Myocyte (in vitro differentiated cells): ENCODE results near the gene MILR1. TPM values are rescaled to one million over a fixed set of nuclear protein-coding genes. Genes with fewer than 3 reads are reported as not detected.

Experiments
- DNase-seq: peaks from one replicate; pipeline ENCODE4 v3.0.0-alpha.2; 2012; ENCODE audit warnings: low read depth
- microRNA counts: library from miRNA; unstranded; fragments of <30 nt; microRNA quantifications from one replicate; lab custom pipeline; 2016
- microRNA-seq: library from miRNA; unstranded; fragments of <30 nt; microRNA quantifications from one replicate; pipeline ENCODE4, GENCODE V29; 2016
- total RNA-seq: library from RNA; depleted of rRNA; stranded (reverse); fragments of >200 nt; gene quantifications from 2 replicates; pipeline ENCODE4 v1.2.3, GENCODE V29; 2014

Gene MILR1
- total RNA-seq, 1 donor from 2014 or later: 14.5 TPM

GRCh38 chr17:64502021-64502420 is 53.1 kb downstream of the MILR1 start:
- no peak for DNase-seq

- no peak for DNase-seq
Observed at GRCh38 chr17:64502809-64503208, 53.9 kb downstream of the MILR1 start.

- peak; percentile 25 for DNase-seq
Observed at GRCh38 chr17:64503341-64503740, 54.4 kb downstream of the MILR1 start.

GRCh38 chr17:64503821-64504768 is 55.2 kb downstream of the MILR1 start:
- DNase-seq: peak; percentile 18

- DNase-seq: peak; percentile 65
Observed at GRCh38 chr17:64504769-64505339, 55.9 kb downstream of the MILR1 start.

- DNase-seq: peak; percentile 92
Observed at GRCh38 chr17:64505340-64506200, 56.7 kb downstream of the MILR1 start.

- peak; percentile 96 for DNase-seq
Observed at GRCh38 chr17:64506201-64506575, 57.3 kb downstream of the MILR1 start, which contains the start of gene DDX5. TSS of gene DDX5 (minus strand) at chr17:64506289. CDS start at chr17:64506119, 170 bp downstream.

GRCh38 chr17:64506576-64507412 is 57.9 kb downstream of the MILR1 start, which contains the start of gene CEP95:
TSS of gene CEP95 (plus strand) at chr17:64506977. CDS start at chr17:64507098, 121 bp downstream.
- peak; percentile 98 for DNase-seq

GRCh38 chr17:64507413-64507782 is 58.5 kb downstream of the MILR1 start:
- peak; percentile 86 for DNase-seq

GRCh38 chr17:64508683-64509082 is 59.8 kb downstream of the MILR1 start:
- no peak for DNase-seq

GRCh38 chr17:64509179-64509578 is 60.3 kb downstream of the MILR1 start:
- DNase-seq: no peak

- no peak for DNase-seq
Observed at GRCh38 chr17:64515419-64515818, 66.5 kb downstream of the MILR1 start.

- DNase-seq: no peak
Observed at GRCh38 chr17:64515829-64516228, 66.9 kb downstream of the MILR1 start.

MicroRNA genes within 50 kb of the gene (microRNA counts, 767-probe panel; counts per million panel counts)
- not detected for microRNA hsa-miR-1273e (lab: Ali Mortazavi, UCI)

Small RNA genes lying within 50 kb of the gene (microRNA-seq; reads per million reads assigned to microRNA genes)
- gene MIR1273E: not detected
- gene MIR3064: 2.6 reads per million, percentile 10 among the genes with 10 or more reads in this experiment
- gene MIR5047: not detected

Other genes with a start within 250 kb of the MILR1 start
- 77.4 and 90.2 TPM in 2 replicates for gene TEX2, start 185.9 kb upstream of the MILR1 start, total RNA-seq
- 0.29 and 3.0 TPM in 2 replicates for gene PECAM1, start 58.3 kb upstream of the MILR1 start, total RNA-seq
- 10.5 and 14.5 TPM in 2 replicates for gene POLG2, start 47.9 kb downstream of the MILR1 start, total RNA-seq
- gene DDX5, start 57.2 kb downstream of the MILR1 start, total RNA-seq: 300 and 476 TPM in 2 replicates
- gene CEP95, start 57.9 kb downstream of the MILR1 start, total RNA-seq: 23.3 and 24.4 TPM in 2 replicates
- 36.2 and 45.2 TPM in 2 replicates for gene SMURF2, start 213.2 kb downstream of the MILR1 start, total RNA-seq